SK-N-SH treated with all-trans-retinoic acid at 6 μM for 48 hours (cell line): Measurements from ENCODE around the gene FNDC3B.

ENCODE experiments used
- ATAC-seq: fragments of 200-7000 bp; cut with Tn5 transposase; 3 replicates; pipeline ENCODE4 v1.9.1; 2020; ENCODE audit warnings: mild to moderate bottlenecking, moderate library complexity
- BACH2 ChIP-seq: fragments of 250-450 bp; sonication (Bioruptor Pico); IDR thresholded peaks from 2 replicates; pipeline ENCODE4 v1.9.0; 2021; ENCODE audit warnings: mild to moderate bottlenecking, borderline replicate concordance
- CSDC2 ChIP-seq: fragments of 250-450 bp; sonication (Bioruptor Pico); IDR thresholded peaks from 2 replicates; pipeline ENCODE4 v1.5.0; 2020; ENCODE audit warnings: mild to moderate bottlenecking, moderate library complexity
- GLIS3 ChIP-seq: fragments of 250-450 bp; sonication (Bioruptor Pico); IDR thresholded peaks from 2 replicates; pipeline ENCODE4 v1.5.0; 2020; ENCODE audit warnings: mild to moderate bottlenecking, moderate library complexity
- ISL1 ChIP-seq: fragments of 250-450 bp; sonication (Bioruptor Pico); IDR thresholded peaks from 2 replicates; pipeline ENCODE4 v2.1.2; 2022; ENCODE audit warnings: mild to moderate bottlenecking, moderate library complexity
- OSR1 ChIP-seq: fragments of 250-450 bp; sonication (Bioruptor Pico); IDR thresholded peaks from 2 replicates; pipeline ENCODE4 v1.8.0; 2022; ENCODE audit warnings: moderate library complexity, mild to moderate bottlenecking, inconsistent platforms
- PPARA ChIP-seq: fragments of 250-450 bp; sonication (Bioruptor Pico); IDR thresholded peaks from 2 replicates; pipeline ENCODE4 v1.5.0; 2020; ENCODE audit warnings: mild to moderate bottlenecking, borderline replicate concordance
- RARB ChIP-seq: fragments of 250-450 bp; sonication (Bioruptor Pico); IDR thresholded peaks from 2 replicates; pipeline ENCODE4 v1.8.0; 2021; ENCODE audit warnings: mild to moderate bottlenecking, moderate library complexity
- SNAI2 ChIP-seq: fragments of 250-450 bp; sonication (Bioruptor Pico); IDR thresholded peaks from 2 replicates; pipeline ENCODE4 v1.5.0; 2020; ENCODE audit warnings: mild to moderate bottlenecking, moderate library complexity
- ZC3H10 ChIP-seq: fragments of 250-450 bp; sonication (Bioruptor Pico); IDR thresholded peaks from 2 replicates; pipeline ENCODE4 v1.5.1; 2021; ENCODE audit warnings: mild to moderate bottlenecking, moderate library complexity
- ZFP3 ChIP-seq: fragments of 250-450 bp; sonication (Bioruptor Pico); IDR thresholded peaks from 2 replicates; pipeline ENCODE4 v1.5.0; 2020; ENCODE audit warnings: mild to moderate bottlenecking, moderate library complexity
- ZNF70 ChIP-seq: fragments of 450-650 bp; formaldehyde crosslinking; IDR thresholded peaks from 2 replicates; pipeline ENCODE4 v1.5.0; 2020; ENCODE audit warnings: mild to moderate bottlenecking, moderate library complexity
- TF ChIP-seq, protein P1 (sequence below): fragments of 250-450 bp; sonication (Bioruptor Pico); IDR thresholded peaks from 2 replicates; pipeline ENCODE4 v1.5.1; 2021; ENCODE audit warnings: mild to moderate bottlenecking, moderate library complexity
- TF ChIP-seq, protein P2 (sequence below): fragments of 250-450 bp; sonication (Bioruptor Pico); IDR thresholded peaks from 2 replicates; pipeline ENCODE4 v1.8.0; 2020; ENCODE audit warnings: mild to moderate bottlenecking, moderate library complexity, borderline replicate concordance
- TF ChIP-seq, protein P3 (sequence below): fragments of 250-450 bp; sonication (Bioruptor Pico); IDR thresholded peaks from 2 replicates; pipeline ENCODE4 v1.8.0; 2021; ENCODE audit warnings: low read depth, mild to moderate bottlenecking, moderate library complexity, borderline replicate concordance

FNDC3B gene

DNA sequence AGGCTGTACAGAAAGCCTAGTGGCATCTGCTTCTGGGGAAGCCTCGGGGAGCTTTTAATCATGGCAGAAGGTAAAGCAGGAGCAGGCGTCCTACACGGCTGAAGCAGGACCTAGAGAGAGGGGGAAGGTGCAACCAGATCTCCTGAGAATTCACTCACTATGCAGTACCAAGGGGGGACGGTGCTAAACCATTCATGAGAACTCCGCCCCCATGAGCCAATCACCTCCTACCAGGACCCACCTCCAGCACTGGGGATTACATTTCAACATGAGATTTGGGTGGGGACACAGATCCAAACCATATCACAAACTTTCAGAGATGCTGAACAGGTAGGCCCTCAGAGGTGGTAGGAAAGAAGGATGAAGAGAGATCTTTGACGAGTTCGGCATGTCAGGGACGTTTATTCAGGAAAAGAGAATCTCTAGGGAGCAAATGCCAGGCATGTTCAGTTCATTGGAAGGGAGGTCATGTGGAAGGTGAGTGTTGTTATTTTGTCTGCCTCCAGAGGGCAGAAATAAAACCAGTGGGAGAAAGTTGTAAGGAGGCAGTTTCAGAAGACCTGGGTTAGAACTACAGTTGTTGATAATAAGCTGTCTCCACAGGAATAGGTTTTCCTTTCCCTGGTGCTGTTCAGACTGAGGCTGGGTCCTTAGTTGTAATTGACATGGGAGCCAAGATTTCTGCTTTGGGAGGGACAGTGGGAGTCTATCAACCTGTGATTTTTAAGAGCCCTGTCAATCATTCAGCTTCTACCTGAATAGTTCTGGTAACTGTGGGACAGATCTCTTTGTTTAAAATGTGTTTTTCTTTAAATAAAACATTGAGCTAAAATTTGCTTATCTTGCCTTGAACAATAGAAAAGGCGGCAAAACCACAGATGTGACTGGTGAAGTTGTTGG is 4.3 kb upstream of the FNDC3B start:
- no peak for ATAC-seq
- no peak for TF ChIP-seq PPARA (CRISPR knock-in tag)
- TF ChIP-seq ISL1 (CRISPR knock-in tag), result no peak
- no peak for TF ChIP-seq OSR1
- TF ChIP-seq BACH2 (CRISPR knock-in tag), result no peak
- TF ChIP-seq, protein P1, sequence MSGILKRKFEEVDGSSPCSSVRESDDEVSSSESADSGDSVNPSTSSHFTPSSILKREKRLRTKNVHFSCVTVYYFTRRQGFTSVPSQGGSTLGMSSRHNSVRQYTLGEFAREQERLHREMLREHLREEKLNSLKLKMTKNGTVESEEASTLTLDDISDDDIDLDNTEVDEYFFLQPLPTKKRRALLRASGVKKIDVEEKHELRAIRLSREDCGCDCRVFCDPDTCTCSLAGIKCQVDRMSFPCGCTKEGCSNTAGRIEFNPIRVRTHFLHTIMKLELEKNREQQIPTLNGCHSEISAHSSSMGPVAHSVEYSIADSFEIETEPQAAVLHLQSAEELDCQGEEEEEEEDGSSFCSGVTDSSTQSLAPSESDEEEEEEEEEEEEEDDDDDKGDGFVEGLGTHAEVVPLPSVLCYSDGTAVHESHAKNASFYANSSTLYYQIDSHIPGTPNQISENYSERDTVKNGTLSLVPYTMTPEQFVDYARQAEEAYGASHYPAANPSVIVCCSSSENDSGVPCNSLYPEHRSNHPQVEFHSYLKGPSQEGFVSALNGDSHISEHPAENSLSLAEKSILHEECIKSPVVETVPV (CRISPR knock-in tag), result no peak
- no peak for TF ChIP-seq CSDC2
- no peak for TF ChIP-seq ZC3H10 (CRISPR knock-in tag)
- TF ChIP-seq, protein P2, sequence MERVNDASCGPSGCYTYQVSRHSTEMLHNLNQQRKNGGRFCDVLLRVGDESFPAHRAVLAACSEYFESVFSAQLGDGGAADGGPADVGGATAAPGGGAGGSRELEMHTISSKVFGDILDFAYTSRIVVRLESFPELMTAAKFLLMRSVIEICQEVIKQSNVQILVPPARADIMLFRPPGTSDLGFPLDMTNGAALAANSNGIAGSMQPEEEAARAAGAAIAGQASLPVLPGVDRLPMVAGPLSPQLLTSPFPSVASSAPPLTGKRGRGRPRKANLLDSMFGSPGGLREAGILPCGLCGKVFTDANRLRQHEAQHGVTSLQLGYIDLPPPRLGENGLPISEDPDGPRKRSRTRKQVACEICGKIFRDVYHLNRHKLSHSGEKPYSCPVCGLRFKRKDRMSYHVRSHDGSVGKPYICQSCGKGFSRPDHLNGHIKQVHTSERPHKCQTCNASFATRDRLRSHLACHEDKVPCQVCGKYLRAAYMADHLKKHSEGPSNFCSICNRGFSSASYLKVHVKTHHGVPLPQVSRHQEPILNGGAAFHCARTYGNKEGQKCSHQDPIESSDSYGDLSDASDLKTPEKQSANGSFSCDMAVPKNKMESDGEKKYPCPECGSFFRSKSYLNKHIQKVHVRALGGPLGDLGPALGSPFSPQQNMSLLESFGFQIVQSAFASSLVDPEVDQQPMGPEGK (CRISPR knock-in tag), result no peak

DNA sequence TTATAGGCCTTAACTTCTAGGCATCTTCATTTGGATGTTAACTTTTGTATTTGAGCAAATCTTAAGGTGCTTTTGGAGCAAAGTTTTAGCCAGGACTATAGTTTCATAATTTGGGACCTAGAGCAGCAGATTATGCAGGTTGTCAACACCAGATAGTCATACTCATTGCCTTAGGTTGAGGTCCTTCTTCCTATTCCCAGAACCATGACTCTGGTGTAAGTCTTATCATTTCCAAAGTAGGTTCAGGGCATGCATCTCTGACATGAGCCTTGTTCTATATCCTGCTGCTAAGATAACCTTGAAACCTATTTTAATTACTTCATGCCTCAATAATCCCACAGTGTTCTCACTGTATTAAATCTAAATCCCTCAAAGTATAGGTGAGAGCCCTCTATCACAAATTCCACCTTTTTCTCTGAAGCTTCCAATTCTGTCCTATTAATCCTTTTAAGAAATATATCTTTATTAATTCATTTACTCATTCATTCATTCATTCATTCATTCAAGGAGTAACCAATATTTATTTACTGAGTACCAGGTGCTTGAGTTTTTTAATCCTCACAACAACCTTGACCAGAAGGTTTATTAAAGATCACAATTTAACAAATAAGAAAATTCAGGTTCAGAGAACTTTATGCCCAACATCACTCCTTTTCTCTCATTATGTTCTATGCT is 2.7 kb upstream of the FNDC3B start:
- TF ChIP-seq, protein P3, sequence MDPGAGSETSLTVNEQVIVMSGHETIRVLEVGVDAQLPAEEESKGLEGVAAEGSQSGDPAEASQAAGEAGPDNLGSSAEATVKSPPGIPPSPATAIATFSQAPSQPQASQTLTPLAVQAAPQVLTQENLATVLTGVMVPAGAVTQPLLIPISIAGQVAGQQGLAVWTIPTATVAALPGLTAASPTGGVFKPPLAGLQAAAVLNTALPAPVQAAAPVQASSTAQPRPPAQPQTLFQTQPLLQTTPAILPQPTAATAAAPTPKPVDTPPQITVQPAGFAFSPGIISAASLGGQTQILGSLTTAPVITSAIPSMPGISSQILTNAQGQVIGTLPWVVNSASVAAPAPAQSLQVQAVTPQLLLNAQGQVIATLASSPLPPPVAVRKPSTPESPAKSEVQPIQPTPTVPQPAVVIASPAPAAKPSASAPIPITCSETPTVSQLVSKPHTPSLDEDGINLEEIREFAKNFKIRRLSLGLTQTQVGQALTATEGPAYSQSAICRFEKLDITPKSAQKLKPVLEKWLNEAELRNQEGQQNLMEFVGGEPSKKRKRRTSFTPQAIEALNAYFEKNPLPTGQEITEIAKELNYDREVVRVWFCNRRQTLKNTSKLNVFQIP (CRISPR knock-in tag), result no peak
- no peak for TF ChIP-seq ZFP3 (CRISPR knock-in tag)
- no peak for TF ChIP-seq RARB (CRISPR knock-in tag)
- no peak for TF ChIP-seq PPARA (CRISPR knock-in tag)
- no peak for TF ChIP-seq CSDC2
- ATAC-seq, result no peak

DNA sequence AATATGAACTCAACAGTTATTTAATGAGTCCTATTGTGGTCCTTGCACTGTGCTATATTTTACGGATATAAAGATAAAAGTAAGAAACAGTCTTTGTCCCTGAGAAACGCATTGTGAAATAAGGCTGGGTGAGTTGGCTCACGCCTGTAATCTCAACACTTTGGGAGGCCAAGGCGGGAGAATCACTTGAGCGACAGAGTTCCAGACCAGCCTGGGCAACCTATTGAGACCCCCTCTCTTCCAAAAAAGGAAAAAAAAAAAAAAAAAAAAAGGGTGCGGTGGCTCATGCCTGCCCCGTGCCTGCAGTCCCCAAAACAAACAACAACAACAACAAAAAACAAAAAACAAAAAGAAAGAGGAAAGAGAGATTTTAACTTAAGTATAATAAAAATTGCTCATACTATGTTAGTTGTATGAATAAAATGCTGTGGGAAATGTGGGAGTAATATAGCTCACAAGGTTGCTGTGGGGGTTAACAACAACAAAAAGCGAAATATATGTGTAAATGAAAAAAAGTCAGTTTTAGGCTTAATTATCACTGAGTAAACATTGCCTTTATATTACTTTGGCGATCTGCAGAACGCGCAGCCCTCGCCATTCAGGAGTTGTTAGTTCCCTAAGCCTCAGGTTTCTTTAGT is 461 bp upstream of the FNDC3B start:
- peak; percentile 4 for ATAC-seq

DNA sequence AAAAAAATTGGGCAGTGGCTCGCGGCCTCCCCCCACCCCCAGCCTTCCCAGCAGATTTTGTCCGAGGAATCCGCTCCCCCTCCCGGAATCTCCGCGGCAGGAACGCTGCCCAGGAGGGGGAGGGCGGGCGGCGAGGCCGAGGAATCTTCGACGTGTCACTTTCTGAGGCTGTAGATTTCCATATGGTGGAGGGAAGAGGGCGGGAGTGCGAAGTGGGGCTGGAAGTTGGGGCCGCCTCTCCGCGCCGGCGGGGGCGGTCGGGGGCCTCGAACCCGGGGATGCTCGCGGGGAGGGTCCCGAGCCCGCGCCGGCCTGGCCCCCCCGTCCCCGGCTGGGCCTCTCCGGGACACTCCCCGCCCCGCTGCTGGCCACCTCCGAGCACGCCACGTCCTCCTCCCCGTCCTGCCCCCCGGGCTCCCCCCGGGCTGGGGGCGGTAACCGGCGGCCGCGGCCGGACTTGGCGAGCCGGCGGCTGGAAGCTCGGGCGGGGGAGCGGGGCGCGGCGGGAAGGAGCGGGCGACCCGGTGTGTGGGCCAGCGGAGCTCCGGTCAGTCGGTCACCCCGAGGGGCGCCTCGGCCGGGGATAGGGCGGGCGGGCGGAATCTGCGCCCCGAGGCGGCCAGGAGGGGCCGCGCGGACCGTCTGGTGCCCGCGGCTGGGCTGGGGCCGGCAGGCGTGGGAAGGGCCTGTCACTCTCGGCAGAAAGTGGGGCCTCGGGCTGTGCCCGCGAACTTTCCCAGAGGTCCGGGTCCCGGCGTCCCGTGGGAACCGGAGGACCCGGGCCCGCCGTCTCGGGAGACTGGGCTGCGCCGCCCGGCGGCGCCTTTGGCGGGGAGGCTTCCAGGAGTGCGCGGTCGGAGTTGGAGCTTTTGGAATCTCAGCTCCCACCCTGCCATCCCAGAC is 951 bp downstream of the FNDC3B start:
- TF ChIP-seq OSR1, result no peak
- TF ChIP-seq, protein P2 (CRISPR knock-in tag), result peak; percentile 78
- ATAC-seq, result peak; percentile 69

More for the DNA sequence above, 461 bp upstream of the FNDC3B start:
- TF ChIP-seq ZC3H10 (CRISPR knock-in tag) (no peak), BACH2 (CRISPR knock-in tag) (no peak), ISL1 (CRISPR knock-in tag) (no peak), RARB (CRISPR knock-in tag) (no peak), ZNF70 (CRISPR knock-in tag) (no peak), SNAI2 (CRISPR knock-in tag) (no peak), CSDC2 (no peak), GLIS3 (CRISPR knock-in tag) (no peak), ZFP3 (CRISPR knock-in tag) (no peak)
- TF ChIP-seq, all 23 proteins: peak for 0
